IPS DF 4.7 (cell line): ENCODE results near the gene PTPRH.
A peak's percentile ranks its signal among the peaks of the same experiment; 100 is the strongest.
"Not testable (repeated sequence)": the region's sequence is repeated elsewhere in the genome, so short reads cannot be mapped to it uniquely, and the experiment has no call there.

Source experiments
- DNase-seq: peaks from one replicate; pipeline ENCODE4 v3.0.0-alpha.2; 2013; ENCODE audit warnings: low spot score; ENCODE audit errors: extremely low read depth

The PTPRH gene

GRCh38 chr19:55227241-55228014, 18.1 kb upstream of the PTPRH start:
- no peak for DNase-seq

DNA sequence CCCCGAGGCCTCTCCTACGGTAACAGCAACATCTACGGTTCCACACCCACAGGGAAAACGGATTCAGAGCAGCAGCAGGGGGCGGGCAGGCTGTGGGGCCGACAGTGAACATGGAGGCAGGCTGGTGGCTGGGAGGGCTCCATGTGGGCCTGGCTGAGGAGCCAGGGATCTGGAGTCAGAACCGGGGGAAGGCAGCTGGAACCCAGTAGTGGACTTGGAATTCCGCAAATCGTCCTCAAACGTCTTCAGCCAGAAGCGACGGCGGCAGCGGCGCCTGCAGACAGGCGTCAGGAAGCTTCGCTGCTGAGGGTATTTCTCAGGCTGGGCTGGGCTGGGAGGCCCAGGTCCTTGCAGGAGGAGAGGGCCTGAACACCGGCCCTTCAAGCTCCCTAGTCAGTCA, 17.5 kb upstream of the PTPRH start:
- no peak for DNase-seq

DNA sequence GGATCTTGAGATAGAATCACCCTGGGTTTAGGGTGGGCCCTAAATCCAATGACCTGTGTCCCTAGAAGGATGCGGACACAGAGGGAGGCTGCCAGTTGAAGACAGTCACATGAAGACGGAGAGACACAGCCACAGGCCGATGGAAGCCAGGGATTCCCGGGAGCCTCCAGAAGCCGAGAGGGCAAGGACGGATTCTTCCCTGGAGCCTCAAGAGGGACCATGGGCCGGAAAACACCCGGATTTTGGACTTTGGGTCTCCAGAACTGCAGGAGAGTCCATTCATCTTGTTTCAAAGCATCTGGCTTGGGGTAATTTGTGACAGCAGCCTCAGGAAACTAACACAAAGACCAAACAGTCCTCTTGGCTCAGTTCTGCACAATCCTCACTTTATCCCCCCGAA, 17.0 kb upstream of the PTPRH start:
- DNase-seq = no peak

DNA sequence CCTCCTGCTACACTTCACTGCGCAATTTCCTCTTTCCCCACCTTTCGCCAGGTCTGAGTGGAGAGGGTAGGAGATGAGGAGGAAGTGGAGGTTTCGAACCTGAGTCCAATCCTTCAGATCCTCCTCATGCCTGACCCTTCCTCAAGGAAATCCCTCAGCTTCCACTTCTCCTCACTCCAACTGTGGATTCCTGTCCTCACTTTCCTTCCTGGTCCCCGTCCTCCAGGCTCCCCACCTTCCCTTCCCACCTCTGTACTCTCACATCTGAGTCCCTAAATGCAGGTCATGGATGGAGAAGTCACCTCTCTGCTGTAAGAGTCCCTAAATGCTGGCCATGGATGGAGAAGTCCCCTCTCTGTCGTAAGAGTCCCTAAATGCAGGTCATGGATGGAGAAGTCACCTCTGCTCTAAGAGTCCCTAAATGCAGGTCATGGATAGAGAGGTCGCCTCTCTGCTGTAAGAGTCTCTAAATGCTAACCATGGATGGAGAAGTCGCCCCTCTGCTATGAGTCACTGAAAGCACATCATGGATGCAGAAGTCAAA, 16.2 kb upstream of the PTPRH start:
- DNase-seq = no peak

DNA sequence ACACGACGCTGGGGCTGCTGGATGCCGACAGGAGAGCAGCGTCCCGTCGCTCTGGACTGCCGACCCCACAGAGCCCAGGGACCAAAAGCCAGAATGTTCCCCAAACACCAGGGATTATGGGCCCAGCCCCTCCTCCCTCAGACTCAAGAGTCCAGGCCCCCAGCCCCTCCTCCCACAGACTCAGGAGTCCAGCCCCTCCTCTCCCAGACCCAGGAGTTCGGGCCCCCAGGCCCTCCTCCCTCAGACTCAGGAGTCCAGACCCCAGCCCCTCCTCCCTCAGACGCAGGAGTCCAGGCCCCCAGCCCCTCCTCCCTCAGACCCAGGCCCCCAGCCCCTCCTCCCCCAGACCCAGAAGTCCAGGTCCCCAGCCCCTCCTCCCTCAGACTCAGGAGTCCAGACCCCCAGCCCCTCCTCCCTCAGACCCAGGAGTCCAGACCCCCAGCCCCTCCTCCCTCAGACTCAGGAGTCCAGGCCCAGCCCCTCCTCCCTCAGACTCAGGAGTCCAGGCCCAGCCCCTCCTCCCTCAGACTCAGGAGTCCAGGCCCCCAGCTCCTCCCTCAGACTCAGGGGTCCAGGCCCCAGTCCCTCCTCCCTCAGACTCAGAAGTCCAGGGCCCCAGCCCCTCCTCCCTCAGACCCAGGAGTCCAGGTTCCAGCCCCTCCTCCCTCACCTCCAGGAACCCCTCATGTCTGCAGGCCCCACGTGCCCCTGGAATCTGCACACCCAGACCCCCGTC, 15.5 kb upstream of the PTPRH start:
- not testable (repeated sequence) for DNase-seq

GRCh38 chr19:55224038-55224665, 14.9 kb upstream of the PTPRH start:
- no peak for DNase-seq

DNA sequence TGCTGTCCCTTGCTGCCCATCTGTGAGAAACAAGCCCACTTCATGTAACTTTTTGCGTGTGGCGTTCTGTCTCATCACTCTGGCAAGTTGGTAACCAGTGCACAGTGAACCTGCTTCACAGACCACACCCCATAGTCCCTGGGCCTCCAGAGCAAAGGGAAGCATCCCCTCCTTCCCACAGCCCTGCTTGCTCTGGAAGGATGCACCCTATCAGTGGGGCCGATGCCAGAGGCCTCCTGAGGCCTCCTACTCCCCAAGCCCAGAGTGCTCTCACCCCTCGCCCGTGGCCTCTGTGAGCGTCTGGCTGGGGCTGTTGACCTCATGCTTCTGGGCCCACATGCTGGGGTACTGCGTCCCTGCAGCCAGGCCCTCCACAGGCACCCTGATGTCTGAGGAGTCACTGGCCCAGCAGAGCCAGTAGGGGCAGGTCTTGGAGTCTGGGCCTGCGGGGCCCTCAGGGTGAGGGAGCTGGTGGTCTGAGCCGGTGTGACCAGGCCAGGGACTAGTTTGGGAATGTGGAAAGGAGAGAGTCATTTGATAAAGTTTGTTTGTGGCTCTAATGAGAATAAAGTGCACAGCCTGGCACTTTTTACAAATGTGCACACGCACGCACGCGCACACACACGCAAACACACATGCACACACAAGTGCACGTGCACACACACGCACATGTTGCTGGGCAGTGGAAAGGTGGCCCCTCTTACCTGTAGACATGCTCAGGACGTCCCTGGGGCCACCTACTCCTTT, 14.2 kb upstream of the PTPRH start:
- DNase-seq = no peak

DNA sequence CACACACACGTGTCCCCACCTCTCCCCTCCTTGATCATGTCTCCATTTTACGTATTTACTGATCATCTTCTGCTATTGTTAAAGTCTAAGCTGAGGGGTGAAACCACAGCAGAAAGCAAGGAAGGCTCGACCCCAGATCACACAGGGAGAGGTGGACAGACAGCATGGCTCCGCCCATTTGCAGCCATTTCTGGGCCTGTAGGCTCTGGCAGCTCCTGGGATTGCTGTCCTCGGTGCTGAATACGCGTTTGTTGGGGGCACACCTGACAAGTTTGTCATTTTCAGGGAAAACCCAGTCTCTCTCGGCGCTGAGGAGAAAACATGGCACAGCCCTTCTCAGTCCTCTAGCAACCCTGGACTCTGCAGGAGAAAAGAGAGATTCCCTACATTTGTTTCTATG, 11.2 kb upstream of the PTPRH start:
- DNase-seq = no peak

DNA sequence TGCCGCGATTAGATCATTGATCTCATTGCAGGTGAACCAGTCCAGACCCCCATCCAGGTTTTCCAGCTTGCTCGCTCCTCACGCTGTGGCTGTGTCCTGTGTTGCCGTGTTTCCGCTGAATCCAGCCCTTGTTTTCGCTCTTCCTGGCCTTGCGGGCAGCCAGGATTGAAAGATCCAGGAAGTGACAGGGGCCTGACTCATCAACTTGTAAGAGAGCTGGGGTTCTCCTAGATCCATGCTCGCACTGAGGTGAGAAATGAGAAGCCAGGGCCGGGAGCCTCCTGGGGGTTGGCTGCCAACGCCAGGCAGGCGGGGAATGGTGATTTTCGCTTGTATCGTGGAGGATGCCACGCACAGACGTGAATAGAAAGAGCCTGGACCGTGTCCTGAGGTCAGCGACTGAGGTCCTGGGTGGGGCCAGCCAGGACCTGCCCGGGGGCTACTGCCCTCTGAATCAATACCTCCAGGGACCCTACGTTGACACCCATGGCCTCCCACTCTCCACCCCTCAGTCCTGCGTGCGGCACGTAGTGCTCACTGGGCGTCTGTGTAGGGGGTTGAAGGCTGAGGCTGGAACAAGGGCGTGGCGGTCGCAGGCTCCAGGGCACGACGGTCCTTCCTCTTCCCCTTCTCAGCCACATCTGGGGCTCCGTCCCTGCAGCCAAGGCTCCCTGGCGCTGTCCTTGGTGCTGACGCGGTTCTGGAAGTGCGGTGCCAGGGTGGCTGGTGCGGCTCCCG, 7.3 kb upstream of the PTPRH start:
- DNase-seq = peak; percentile 80

DNA sequence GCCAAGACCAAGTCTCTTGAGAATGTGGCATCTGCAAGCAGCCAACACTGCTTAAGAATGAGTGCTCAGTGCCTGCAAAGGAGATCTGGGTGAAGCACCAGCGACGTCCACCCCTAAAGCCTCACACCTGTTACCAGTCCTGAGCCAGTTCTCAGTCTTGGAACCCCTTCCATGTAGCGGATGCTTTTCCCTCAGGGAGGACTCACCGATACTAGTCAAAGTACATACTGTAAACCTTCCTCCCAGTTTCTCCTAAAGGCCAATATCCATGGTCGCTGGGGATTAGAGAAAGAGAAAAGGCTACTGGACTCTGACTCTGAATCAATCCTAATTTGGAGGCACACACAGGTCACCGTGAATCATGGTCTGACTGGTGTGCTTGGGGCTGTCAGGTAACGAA, 4.2 kb upstream of the PTPRH start:
- no peak for DNase-seq

DNA sequence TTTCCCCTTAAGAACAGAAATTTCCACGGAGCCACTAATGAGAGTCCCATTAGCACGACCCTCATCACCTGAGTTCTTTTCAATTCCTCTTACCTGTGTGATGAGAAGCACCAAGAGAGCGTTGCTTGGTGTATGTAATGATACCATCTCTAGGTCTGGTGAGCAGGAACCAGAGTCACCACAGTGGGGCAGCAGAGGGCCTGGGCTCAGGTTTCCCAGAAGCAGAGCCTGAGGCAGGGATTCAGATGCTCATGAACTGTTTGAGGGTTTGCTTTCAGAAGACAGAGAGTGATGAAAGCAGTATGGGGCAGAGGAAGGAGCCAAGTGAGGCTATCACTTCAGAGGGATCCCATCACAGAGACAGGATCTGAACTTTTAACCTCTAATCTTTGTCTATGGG, 3.1 kb upstream of the PTPRH start:
- no peak for DNase-seq

DNA sequence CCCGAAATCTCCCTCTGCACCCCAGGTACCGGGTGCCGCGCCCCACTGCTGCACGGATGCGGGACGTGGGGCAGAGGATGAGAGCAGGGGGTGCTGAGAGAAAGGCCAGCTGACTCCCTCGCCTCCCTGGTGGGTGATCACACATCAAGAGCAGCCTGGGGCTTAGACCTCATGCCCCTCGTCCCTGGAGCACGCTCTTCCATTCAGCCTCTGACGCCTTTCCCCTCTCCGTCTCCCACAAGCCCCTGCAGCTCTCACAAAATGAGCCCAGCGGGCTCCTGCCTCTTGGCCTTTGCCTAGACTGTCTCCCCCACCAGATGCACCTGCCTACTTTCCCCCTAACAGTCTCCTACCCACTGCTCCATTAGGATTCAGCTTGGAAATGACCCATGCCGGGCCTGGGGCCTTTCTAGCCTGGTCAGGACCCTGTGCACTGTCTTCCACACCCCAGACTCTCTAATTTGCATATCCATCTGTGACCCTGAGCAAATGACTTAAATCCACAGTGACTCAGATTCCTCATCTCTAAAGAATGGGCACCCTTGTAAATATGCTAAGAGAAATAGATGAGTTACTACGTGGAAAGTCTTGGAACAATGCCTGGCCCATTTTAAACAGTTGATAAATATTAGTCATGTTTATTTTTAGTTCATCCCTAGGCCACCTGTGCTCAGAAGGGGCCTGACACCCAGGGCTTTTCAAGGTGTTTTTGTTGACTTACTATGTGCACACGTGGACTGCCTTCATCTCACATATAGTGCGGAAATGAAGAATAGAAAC, 582 bp upstream of the PTPRH start:
- no peak for DNase-seq

DNA sequence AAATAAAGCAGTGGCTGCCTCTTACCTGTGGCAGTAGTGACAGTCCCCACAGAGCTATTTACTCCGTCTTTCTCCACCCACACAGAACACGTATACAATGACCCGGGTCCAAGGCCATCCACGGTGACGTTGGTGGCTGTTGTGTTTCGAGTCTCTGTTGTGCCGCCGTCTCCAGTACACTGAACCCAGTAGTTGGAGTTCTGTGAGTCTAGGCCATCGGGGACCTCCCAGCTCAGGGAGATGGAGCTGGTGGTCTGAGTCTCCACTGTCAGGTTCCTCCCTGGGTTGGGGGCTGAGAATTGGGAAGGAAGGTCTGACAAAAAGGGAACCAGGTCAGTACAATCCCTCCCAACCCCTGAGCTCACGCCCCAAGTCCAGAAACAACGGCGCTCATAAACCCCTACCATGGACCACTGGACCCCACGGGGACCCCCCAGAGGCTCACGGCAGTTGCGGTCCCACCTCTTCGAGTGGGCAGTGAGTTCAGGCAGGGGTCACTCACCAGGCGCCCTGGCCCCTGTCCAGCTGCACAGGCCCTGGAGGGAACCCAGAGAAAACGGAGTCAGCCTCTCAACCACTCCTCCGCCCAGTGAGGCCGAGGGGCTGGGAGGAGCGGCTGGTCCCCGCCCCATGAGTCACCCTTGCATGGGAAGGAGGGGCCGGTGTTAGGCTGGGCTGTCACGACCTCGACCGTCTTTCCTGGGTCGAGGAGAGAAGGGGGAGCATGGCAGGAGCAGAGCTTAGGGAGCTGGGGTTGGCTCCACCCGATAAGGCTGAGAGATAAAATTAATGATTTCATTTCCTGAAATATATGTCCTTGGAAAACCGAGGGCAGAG, 2.4 kb downstream of the PTPRH start:
- no peak for DNase-seq

DNA sequence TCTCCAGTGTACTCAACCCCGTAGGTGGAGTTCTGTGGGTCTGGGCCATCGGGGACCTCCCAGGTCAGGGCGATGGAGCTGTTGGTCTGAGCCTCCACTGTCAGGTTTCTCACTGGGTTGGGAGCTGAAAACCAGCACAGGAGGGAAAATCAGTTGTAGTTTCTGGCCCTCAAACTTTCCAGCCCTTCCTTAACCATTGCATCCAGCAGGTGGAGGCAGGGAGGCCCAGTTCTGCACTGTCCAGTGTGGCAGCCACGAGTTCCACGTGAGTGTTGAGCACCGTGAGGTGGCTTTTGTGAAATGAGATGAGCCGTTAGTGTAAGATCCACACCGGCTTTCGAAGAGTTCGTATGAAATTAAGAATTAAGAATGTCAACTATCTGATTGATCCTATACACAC, 7.1 kb downstream of the PTPRH start:
- DNase-seq = not testable (repeated sequence)

DNA sequence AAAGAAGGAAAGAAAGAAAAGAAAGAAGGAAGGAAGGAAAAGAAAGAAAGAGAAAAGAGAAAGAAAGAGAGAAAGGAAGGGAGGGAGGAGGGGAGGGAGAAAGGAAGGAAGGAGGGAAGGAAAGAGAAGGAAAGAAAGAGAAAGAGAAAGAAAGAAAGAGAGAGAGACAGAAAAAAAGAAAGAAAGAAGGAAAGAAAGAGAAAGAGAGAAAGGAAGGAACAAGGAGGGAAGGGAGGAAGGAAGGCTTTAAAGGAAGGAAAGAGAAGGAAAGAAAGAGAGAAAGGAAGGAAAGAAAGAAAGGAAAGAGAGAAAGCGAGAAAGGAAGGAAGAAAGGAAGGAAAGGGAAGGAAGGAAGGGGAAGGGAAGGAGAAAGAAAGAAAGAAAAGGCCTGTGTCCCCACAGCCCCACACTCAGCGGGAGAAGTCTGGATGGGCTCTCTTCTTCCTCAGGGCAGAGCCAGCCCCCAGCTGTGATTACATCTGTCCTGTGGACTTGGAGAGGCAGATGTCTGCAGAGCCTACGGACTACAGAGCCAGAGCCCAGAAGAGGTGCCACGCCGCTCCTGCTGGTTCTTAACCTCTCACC, 9.6 kb downstream of the PTPRH start:
- DNase-seq = no peak

DNA sequence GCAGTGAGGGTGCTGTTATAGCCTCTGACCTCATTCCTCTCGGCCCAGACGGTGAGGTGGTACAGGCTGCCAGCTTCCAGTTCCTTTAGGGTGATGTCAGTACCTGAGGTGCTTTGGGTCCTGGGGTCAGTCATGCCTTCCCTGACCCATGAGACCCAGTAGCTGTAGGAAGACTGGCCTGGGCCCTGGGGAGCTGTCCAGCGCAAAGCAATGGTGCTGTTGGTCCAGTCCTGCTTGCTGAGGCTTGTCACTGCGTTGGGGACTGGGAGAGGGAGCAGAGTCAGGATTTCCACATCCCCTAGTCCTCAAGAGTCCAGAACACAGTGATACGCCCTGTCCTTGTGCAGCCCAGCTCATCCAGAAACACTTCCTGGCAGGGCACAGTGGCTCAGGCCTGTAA, 10.7 kb downstream of the PTPRH start:
- DNase-seq = no peak

DNA sequence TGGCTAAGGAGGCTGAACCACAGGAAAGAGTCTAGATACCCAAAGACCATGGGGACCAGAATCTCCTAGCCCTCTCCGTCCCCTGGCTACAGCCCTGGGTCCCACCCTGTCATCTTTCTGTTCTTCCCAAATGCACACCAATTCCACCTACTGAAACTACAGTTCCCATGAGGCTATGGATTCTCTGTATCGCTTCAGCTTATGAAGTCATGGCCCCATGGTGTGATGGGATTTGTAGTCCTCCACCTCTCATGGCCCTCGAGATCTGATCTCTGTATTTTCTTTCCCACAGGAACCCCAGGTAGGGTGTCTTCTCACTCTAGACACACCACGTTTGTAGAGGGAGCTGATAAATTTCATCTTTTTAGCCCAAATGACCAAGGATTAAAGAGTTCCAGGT, 11.8 kb downstream of the PTPRH start:
- DNase-seq = no peak

GRCh38 chr19:55196803-55197202, 12.5 kb downstream of the PTPRH start:
- DNase-seq = no peak

- DNase-seq = no peak
Observed at GRCh38 chr19:55193481-55193880, 15.8 kb downstream of the PTPRH start.
